ENCODE measurements around the gene DSCAM.

GRCh38 chr21:40765811-40766210, 81.1 kb downstream of the DSCAM start:
- TF ChIP-seq CTCF (IDR thresholded peaks at IDR 0.05) (no peak), POLR2A (IDR thresholded peaks at IDR 0.05) (no peak)
